Keratinocyte (primary cell): ENCODE results near the gene APC. TPM values are rescaled to one million over a fixed set of nuclear protein-coding genes. Genes with fewer than 3 reads are reported as not detected.

ENCODE experiments used
- DNase-seq: peaks from one replicate; pipeline ENCODE4 v3.0.0-alpha.2; 2011; ENCODE audit warnings: low read depth, missing footprints, low spot score
- FAIRE-seq: peaks from 2 replicates; lab custom pipeline; 2011; peaks lifted over from hg19 to GRCh38; lab: Jason Lieb, UNC
- H2AFZ ChIP-seq: 2 replicates; pipeline ENCODE4 v1.6.0; 2012; ENCODE audit warnings: low read length, control low read depth, inconsistent platforms; ENCODE audit not compliant: control insufficient read depth
- H3K27ac ChIP-seq: 2 replicates; pipeline ENCODE4 v1.5.1; 2011; ENCODE audit warnings: low read length; ENCODE audit not compliant: control insufficient read depth, insufficient read depth
- H3K27me3 ChIP-seq: 3 replicates; pipeline ENCODE4 v1.6.0; 2011; ENCODE audit warnings: low read length; ENCODE audit not compliant: control insufficient read depth, insufficient read depth; ENCODE audit errors: extremely low read depth
- H3K36me3 ChIP-seq, 2 experiments: 2 replicates in 1 of 2; 3 replicates in 1 of 2; pipeline ENCODE4 v1.5.1; 2011; ENCODE audit warnings: low read length in 2 of 2, mild to moderate bottlenecking in 1 of 2; ENCODE audit not compliant: control insufficient read depth in 2 of 2, insufficient read depth in 2 of 2; ENCODE audit errors: extremely low read depth in 1 of 2
- H3K4me1 ChIP-seq: 3 replicates; pipeline ENCODE4 v1.5.1; 2011; ENCODE audit warnings: low read length; ENCODE audit not compliant: control insufficient read depth, insufficient read depth; ENCODE audit errors: extremely low read depth
- H3K4me2 ChIP-seq: 3 replicates; pipeline ENCODE4 v1.6.0; 2011; ENCODE audit warnings: low read depth, low read length; ENCODE audit not compliant: control insufficient read depth, insufficient read depth; ENCODE audit errors: extremely low read depth
- H3K4me3 ChIP-seq, 3 experiments: fragments of 200-600 bp in 1 of 3; sonication (generic) in 1 of 3; 2 replicates in 2 of 3; 3 replicates in 1 of 3; pipeline ENCODE4 v1.5.1; 2011 to 2016; ENCODE audit warnings: low read length in 3 of 3, mild to moderate bottlenecking in 3 of 3, control low read depth in 2 of 3, inconsistent platforms in 1 of 3, low read depth in 1 of 3, mixed read lengths in 1 of 3, mixed run types in 1 of 3, moderate library complexity in 1 of 3; ENCODE audit not compliant: control insufficient read depth in 2 of 3, insufficient read depth in 2 of 3; ENCODE audit errors: extremely low read depth in 1 of 3
- H3K79me2 ChIP-seq: 2 replicates; pipeline ENCODE4 v1.6.0; 2012; ENCODE audit warnings: low read length; ENCODE audit not compliant: control insufficient read depth, insufficient read depth
- H3K9ac ChIP-seq: 3 replicates; pipeline ENCODE4 v1.6.0; 2011; ENCODE audit warnings: low read length; ENCODE audit not compliant: control insufficient read depth, insufficient read depth; ENCODE audit errors: extremely low read depth
- H3K9me1 ChIP-seq: 3 replicates; pipeline ENCODE4 v1.6.0; 2011; ENCODE audit warnings: low read length; ENCODE audit not compliant: control insufficient read depth, insufficient read depth; ENCODE audit errors: extremely low read depth
- H3K9me3 ChIP-seq: 2 replicates; pipeline ENCODE4 v1.5.1; 2012; ENCODE audit warnings: low read depth, low read length; ENCODE audit not compliant: control insufficient read depth
- H4K20me1 ChIP-seq: 3 replicates; pipeline ENCODE4 v1.6.0; 2011; ENCODE audit warnings: low read length; ENCODE audit not compliant: control insufficient read depth, insufficient read depth; ENCODE audit errors: extremely low read depth
- CTCF ChIP-seq, 3 experiments: IDR thresholded peaks in 1 of 3; conservative IDR thresholded peaks in 1 of 3; optimal IDR thresholded peaks in 1 of 3; 2 replicates in 2 of 3; 3 replicates in 1 of 3; pipeline versions ENCODE3 to v1.5.1; 2011; ENCODE audit warnings: low read length in 3 of 3, mild to moderate bottlenecking in 3 of 3, moderate library complexity in 2 of 3, control low read depth in 1 of 3, inconsistent platforms in 1 of 3; ENCODE audit not compliant: insufficient read depth in 2 of 3; ENCODE audit errors: extremely low read depth in 1 of 3
- EZH2 ChIP-seq: IDR thresholded peaks from one replicate; pipeline ENCODE4 v1.6.1; 2012; ENCODE audit warnings: inconsistent platforms, mild to moderate bottlenecking, low read length, moderate library complexity
- dilution Hi-C: fragments of 300-500 bp; cut with MboI; formaldehyde crosslinking; loops from one replicate; pipeline ENCODE4 v1.7.0; 2020; ENCODE audit warnings: low sequenced_read_pairs; ENCODE audit not compliant: extremely low pct_ligation_motif_present
- polyA plus RNA-seq, 5 experiments: library from polyadenylated mRNA; depleted of rRNA in 3 of 5; stranded (reverse) in 3 of 5; stranded (forward) in 1 of 5; unstranded in 1 of 5; fragments of >200 nt; gene quantifications; 1 replicate in 1 of 5; 2 replicates in 3 of 5; 3 replicates in 1 of 5; pipeline versions ENCODE4 v1.2.1 to v1.2.3, GENCODE V29; 2011 to 2012; ENCODE audit warnings: missing spikeins in 2 of 5, low read depth in 1 of 5, low replicate concordance in 1 of 5

APC gene
- polyA plus RNA-seq, 1 donor (not counting 4 experiments of a cell fraction or from before 2014, with no cell fraction given) = 16.5 TPM

DNA sequence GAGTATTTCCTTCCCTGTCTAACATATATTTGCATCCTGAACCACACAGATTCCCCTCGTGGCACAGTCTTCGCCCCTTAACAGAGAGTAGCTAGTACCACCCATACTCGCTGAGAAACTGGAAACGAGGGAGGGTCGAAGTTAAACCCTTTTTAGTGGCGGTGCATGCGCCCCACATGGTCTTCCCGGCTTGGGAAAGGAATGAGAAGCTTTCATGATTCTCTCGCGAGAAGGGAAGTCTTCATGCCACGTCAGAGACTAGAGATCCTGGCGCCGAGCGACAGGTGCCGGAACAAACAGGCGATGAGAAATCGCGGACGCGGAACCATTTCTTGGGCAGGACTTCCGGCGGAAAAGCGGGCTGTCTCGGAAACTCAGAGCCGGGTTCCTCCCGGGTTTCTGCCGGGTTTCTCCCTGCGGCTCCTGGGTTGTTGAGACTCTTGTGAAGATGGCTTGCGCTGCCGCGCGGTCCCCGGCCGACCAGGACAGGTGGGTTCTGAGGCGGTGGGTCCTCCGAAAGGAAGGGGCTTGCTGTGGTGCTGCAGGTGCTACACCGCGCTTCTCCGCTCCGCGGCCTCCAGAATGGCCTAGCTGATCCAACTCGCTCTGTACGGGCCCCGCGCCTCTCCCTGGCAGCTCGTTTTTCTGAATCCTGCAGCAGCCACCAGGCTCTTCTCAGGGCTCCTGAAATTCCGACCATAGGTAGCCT, 123.4 kb downstream of the APC start, which contains the start of gene SRP19:
TSS of gene SRP19 (plus strand) at position 359 of the 709 bp plus-strand sequence. CDS start at position 449, 90 bp downstream.
- DNase-seq (peak; percentile 81), FAIRE-seq (peak; percentile 76)
- TF ChIP-seq EZH2 (no peak), CTCF (optimal IDR thresholded peaks at IDR 0.05 in 1 of 3, IDR thresholded peaks at IDR 0.05 in 1 of 3, conservative IDR thresholded peaks at IDR 0.05 in 1 of 3; ENCODE audit: extremely low read depth in 1 of 3, insufficient read depth in 2 of 3, low read length in 3 of 3) (peak in 1 of 3 experiments; percentile 8)
- dilution Hi-C loops = no loop called here
- Histone ChIP-seq H4K20me1 (no peaks in the 10 kb centered on the region), H3K27ac (peak within 1 kb of the TSS; percentile 94), H2AFZ (peak within 1 kb of the TSS; percentile 92), H3K9me3 (no peaks in the 10 kb centered on the region), H3K9me1 (no peaks in the 10 kb centered on the region), H3K4me3 (peak within 1 kb of the TSS; percentile 81 to 100 (median 99)), H3K9ac (peak within 1 kb of the TSS; percentile 97), H3K36me3 (peaks cover 1 to 19% of the 10 kb centered on the region in 2 experiments), H3K79me2 (peaks cover 40% of the 10 kb centered on the region), H3K4me2 (peak within 1 kb of the TSS; percentile 96), H3K27me3 (no peaks in the 10 kb centered on the region), H3K4me1 (peaks cover 23% of the 10 kb centered on the region)

GRCh38 chr5:112861638-112861985, 123.9 kb downstream of the APC start:
- peaks cover 23% of the 10 kb centered on the region for H3K4me1 ChIP-seq
- peak overlapping the region; percentile 81 to 100 (median 99) for H3K4me3 ChIP-seq
- H3K79me2 ChIP-seq = peaks cover 40% of the 10 kb centered on the region
- peak overlapping the region; percentile 97 for H3K9ac ChIP-seq
- H3K4me2 ChIP-seq = peak overlapping the region; percentile 82
- H3K27ac ChIP-seq = peak overlapping the region; percentile 94
- H4K20me1 ChIP-seq = no peaks in the 10 kb centered on the region
- DNase-seq (no peak), FAIRE-seq (no peak)
- dilution Hi-C loops = no loop called here
- no peaks in the 10 kb centered on the region for H3K27me3 ChIP-seq
- peaks cover 3 to 19% of the 10 kb centered on the region in 2 experiments for H3K36me3 ChIP-seq
- H3K9me1 ChIP-seq = no peaks in the 10 kb centered on the region
- H3K9me3 ChIP-seq = no peaks in the 10 kb centered on the region
- TF ChIP-seq EZH2 = no peak
- no peak for TF ChIP-seq CTCF (optimal IDR thresholded peaks at IDR 0.05 in 1 of 3, IDR thresholded peaks at IDR 0.05 in 1 of 3, conservative IDR thresholded peaks at IDR 0.05 in 1 of 3; ENCODE audit: extremely low read depth in 1 of 3, insufficient read depth in 2 of 3, low read length in 3 of 3)
- H2AFZ ChIP-seq = peak overlapping the region; percentile 92
